Endodermal cell (in vitro differentiated cells): ENCODE data around the gene GANC. TPM values are rescaled to one million over a fixed set of nuclear protein-coding genes. Genes with fewer than 3 reads are reported as not detected.
A peak's percentile ranks its signal among the peaks of the same experiment; 100 is the strongest.
"Not testable (repeated sequence)": the region's sequence is repeated elsewhere in the genome, so short reads cannot be mapped to it uniquely, and the experiment has no call there.

Source experiments
- DNase-seq: peaks from one replicate; pipeline ENCODE4 v3.0.0-alpha.2; 2017
- H3K27ac ChIP-seq: 2 replicates; pipeline ENCODE4 v1.5.1; 2013; ENCODE audit warnings: mild to moderate bottlenecking, low read depth, low read length, moderate library complexity
- H3K27me3 ChIP-seq: 2 replicates; pipeline ENCODE4 v1.6.1; 2013; ENCODE audit warnings: mild to moderate bottlenecking, low read length, moderate library complexity; ENCODE audit not compliant: insufficient read depth, control insufficient read depth, poor library complexity, severe bottlenecking
- H3K36me3 ChIP-seq: 2 replicates; pipeline ENCODE4 v1.7.0; 2013; ENCODE audit warnings: mild to moderate bottlenecking, low read length, moderate library complexity; ENCODE audit not compliant: control insufficient read depth, insufficient read depth
- H3K4me1 ChIP-seq: one replicate; pipeline ENCODE4 v1.7.0; 2013; ENCODE audit warnings: low read length; ENCODE audit not compliant: control insufficient read depth, insufficient read depth
- H3K4me3 ChIP-seq: 2 replicates; pipeline ENCODE4 v1.5.1; 2013; ENCODE audit warnings: mild to moderate bottlenecking, low read length, moderate library complexity
- H3K9ac ChIP-seq: 2 replicates; pipeline ENCODE4 v1.6.1; 2013; ENCODE audit warnings: mild to moderate bottlenecking, low read length, moderate library complexity; ENCODE audit not compliant: poor library complexity, severe bottlenecking; ENCODE audit errors: extremely low read depth
- H3K9me3 ChIP-seq: 2 replicates; pipeline ENCODE4 v1.6.1; 2013; ENCODE audit warnings: mild to moderate bottlenecking, low read length, moderate library complexity; ENCODE audit not compliant: control insufficient read depth
- H3K27ac Mint-ChIP-seq: 2 replicates; pipeline ENCODE4 v1.8.0; 2020; ENCODE audit warnings: mixed read lengths
- H3K27me3 Mint-ChIP-seq: 2 replicates; pipeline ENCODE4 v1.8.0; 2021; ENCODE audit warnings: mild to moderate bottlenecking, mixed read lengths; ENCODE audit not compliant: insufficient read depth
- H3K36me3 Mint-ChIP-seq: 2 replicates; pipeline ENCODE4 v1.8.0; 2020; ENCODE audit warnings: low read depth, mixed read lengths
- H3K4me1 Mint-ChIP-seq: 2 replicates; pipeline ENCODE4 v1.8.0; 2020; ENCODE audit warnings: mixed read lengths
- H3K4me3 Mint-ChIP-seq: 2 replicates; pipeline ENCODE4 v1.8.0; 2020; ENCODE audit warnings: mild to moderate bottlenecking, moderate library complexity, mixed read lengths
- H3K9me3 Mint-ChIP-seq: 2 replicates; pipeline ENCODE4 v1.8.0; 2020; ENCODE audit warnings: mild to moderate bottlenecking, mixed read lengths
- CTCF ChIP-seq: fragments of 200-600 bp; sonication (generic); conservative IDR thresholded peaks from 2 replicates; pipeline ENCODE4 v1.5.0; 2021; ENCODE audit warnings: antibody characterized with exemption, mild to moderate bottlenecking
- WGBS, 2 experiments: methylation state at CpG; one replicate each; pipeline versions ENCODE4 v1.1.5 to v1.1.7; 2013; ENCODE audit warnings: missing lambda C conversion rate in 2 of 2, mixed read lengths in 1 of 2; ENCODE audit not compliant: insufficient coverage in 1 of 2, insufficient read length in 1 of 2; 5-methylcytosine and 5-hydroxymethylcytosine counted together
- long read RNA-seq, 4 experiments: library from polyadenylated mRNA in 2 of 4; library from RNA in 1 of 4; library from capped mRNA in 1 of 4; stranded (forward) in 3 of 4; unstranded in 1 of 4; transcript quantifications; one replicate each; pipeline ENCODE4 v2.0.0, GENCODE V29; 2020 to 2021; ENCODE audit warnings: inconsistent platforms in 1 of 4
- polyA plus RNA-seq, 2 experiments: library from polyadenylated mRNA; stranded (reverse); fragments of 50-300 nt; gene quantifications; one replicate each; pipeline ENCODE4 v1.2.3, GENCODE V29; 2013
- total RNA-seq, 2 donors: library from RNA; stranded (reverse); fragmentation: NEBNext Ultra II Directional in 1 of 2; extraction: Animal tissue kit (Norgen Biotek cat#: 25700) in 1 of 2; gene quantifications; 2 replicates in 1 of 2; 3 replicates in 1 of 2; pipeline ENCODE4 v1.2.1, GENCODE V29; 2021

GANC gene
- 10 to 100 TPM; 13.8 to 17.1 TPM for total RNA-seq
- polyA plus RNA-seq (2013, experiment 1 of 2), result 15.7 TPM
- polyA plus RNA-seq (2013, experiment 2 of 2), result 14.3 TPM
- long read RNA-seq, experiment 1, partial matches to known transcripts, result 1 of 4 reads
- long read RNA-seq, experiment 1, other reads (novel, unspliced or antisense), result 3 of 4 reads
- long read RNA-seq, experiment 2, full-length matches to known transcripts, result 3 of 19 reads
- long read RNA-seq, experiment 2, partial matches to known transcripts, result 5 of 19 reads
- long read RNA-seq, experiment 2, other reads (novel, unspliced or antisense), result 11 of 19 reads
- long read RNA-seq, experiment 3, transcript GANC-202 (5 exons, 1,437 nt), result major isoform, 6 of 29 reads
- long read RNA-seq, experiment 3, partial matches to known transcripts, result 3 of 29 reads
- long read RNA-seq, experiment 3, other reads (novel, unspliced or antisense), result 20 of 29 reads
- long read RNA-seq, experiment 4, partial matches to known transcripts, result 1 of 6 reads
- long read RNA-seq, experiment 4, other reads (novel, unspliced or antisense), result 3 of 6 reads

- TF ChIP-seq CTCF, result no peak
- Histone ChIP-seq H3K27ac (peak within 1 kb of the TSS; percentile 89), H3K9ac (peak within 1 kb of the TSS; percentile 83), H3K9me3 (no peaks in the 10 kb centered on the region), H3K27me3 (no peaks in the 10 kb centered on the region), H3K4me3 (peak within 1 kb of the TSS; percentile 88), H3K36me3 (peaks cover 10% of the 10 kb centered on the region), H3K4me1 (no peaks in the 10 kb centered on the region)
- peaks cover 28% of the 10 kb centered on the region for H3K4me1 Mint-ChIP-seq
- no peaks in the 10 kb centered on the region for H3K27me3 Mint-ChIP-seq
- 0 to 1% methylated on average over 36 to 52 of the region's 52 CpGs for WGBS, 2 experiments
- peak within 1 kb of the TSS; percentile 90 for H3K4me3 Mint-ChIP-seq
- peaks cover 30% of the 10 kb centered on the region for H3K36me3 Mint-ChIP-seq
- no peaks in the 10 kb centered on the region for H3K9me3 Mint-ChIP-seq
- H3K27ac Mint-ChIP-seq, result peak within 1 kb of the TSS; percentile 99
- peak; percentile 99 for DNase-seq
Measured at GRCh38 chr15:42272939-42273899, at the start of gene GANC, which contains the start of gene TMEM87A. Gene GANC (plus strand): TSS chr15:42273201. CDS start chr15:42274482, 1,281 bp downstream. Gene TMEM87A (minus strand): TSS chr15:42273433. CDS start chr15:42273398, 35 bp downstream.

- H3K9me3 Mint-ChIP-seq, result no peaks in the 10 kb centered on the region
- Histone ChIP-seq H3K4me1 (no peaks in the 10 kb centered on the region), H3K27me3 (no peaks in the 10 kb centered on the region), H3K36me3 (peaks cover 86% of the 10 kb centered on the region), H3K9ac (no peak overlapping the region), H3K4me3 (no peak overlapping the region), H3K27ac (no peak overlapping the region), H3K9me3 (no peaks in the 10 kb centered on the region)
- no peaks in the 10 kb centered on the region for H3K27me3 Mint-ChIP-seq
- peaks cover 73% of the 10 kb centered on the region for H3K36me3 Mint-ChIP-seq
- no peak overlapping the region for H3K27ac Mint-ChIP-seq
- DNase-seq, result no peak
- no peaks in the 10 kb centered on the region for H3K4me1 Mint-ChIP-seq
- H3K4me3 Mint-ChIP-seq, result no peak overlapping the region
- no peak for TF ChIP-seq CTCF
- 93% methylated on average over 5 of the region's 5 CpGs; no CpG with 5 or more reads in 1 of the 2 experiments for WGBS, 2 experiments
Measured at GRCh38 chr15:42226648-42227047, 46.4 kb upstream of the GANC start.

- no peaks in the 10 kb centered on the region for H3K9me3 Mint-ChIP-seq
- H3K36me3 ChIP-seq, result peaks cover 88% of the 10 kb centered on the region
Measured at GRCh38 chr15:42228036-42228435, 45.0 kb upstream of the GANC start.

GRCh38 chr15:42228981-42229380, 44.0 kb upstream of the GANC start:
- H3K27ac ChIP-seq, H3K27ac Mint-ChIP-seq, H3K27me3 Mint-ChIP-seq, H3K9me3 ChIP-seq, H3K4me1 ChIP-seq, H3K4me3 Mint-ChIP-seq, DNase-seq, H3K9ac ChIP-seq, H3K27me3 ChIP-seq, H3K4me1 Mint-ChIP-seq, H3K9me3 Mint-ChIP-seq, H3K4me3 ChIP-seq: not testable (repeated sequence)
- 90 to 93% methylated on average over 3 to 5 of the region's 5 CpGs for WGBS, 2 experiments
- peaks cover 78% of the 10 kb centered on the region for H3K36me3 Mint-ChIP-seq
- H3K36me3 ChIP-seq, result peaks cover 81% of the 10 kb centered on the region

More at GRCh38 chr15:42228036-42228435, 45.0 kb upstream of the GANC start:
- no peaks in the 10 kb centered on the region for H3K27me3 ChIP-seq
- DNase-seq, result no peak
- TF ChIP-seq CTCF, result no peak
- WGBS, 2 experiments, result 90% methylated on average over 1 of the region's 1 CpG; no CpG with 5 or more reads in 1 of the 2 experiments
- Mint-ChIP-seq H3K36me3 (peaks cover 78% of the 10 kb centered on the region), H3K27me3 (no peaks in the 10 kb centered on the region), H3K4me3 (no peak overlapping the region), H3K4me1 (no peaks in the 10 kb centered on the region), H3K27ac (no peak overlapping the region)
- H3K9me3 ChIP-seq, result no peaks in the 10 kb centered on the region
- no peak overlapping the region for H3K4me3 ChIP-seq
- H3K4me1 ChIP-seq, result no peaks in the 10 kb centered on the region
- H3K27ac ChIP-seq, result no peak overlapping the region
- no peak overlapping the region for H3K9ac ChIP-seq
